ENCODE measurements around the gene PDE4D.

The PDE4D gene

DNA sequence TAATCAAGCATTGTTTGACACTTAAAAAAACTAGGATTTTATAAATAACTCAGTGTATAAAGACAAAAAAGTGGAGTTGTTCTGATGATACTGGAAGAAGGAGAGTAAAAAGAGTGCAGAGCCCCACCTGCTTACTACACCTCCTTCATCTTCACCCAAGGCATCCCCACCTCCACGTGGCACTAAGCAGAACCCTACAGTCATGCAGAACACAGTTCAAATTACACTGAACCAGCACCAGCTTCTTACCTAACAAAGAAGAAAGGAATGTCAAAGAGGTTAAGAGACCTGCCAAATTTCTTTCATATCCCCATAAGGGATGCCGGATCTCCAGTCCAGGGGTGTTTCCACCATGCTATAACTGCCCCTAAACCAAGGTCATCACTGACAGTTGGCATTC, 55.5 kb downstream of the PDE4D start:
- no peak for DNase-seq

DNA sequence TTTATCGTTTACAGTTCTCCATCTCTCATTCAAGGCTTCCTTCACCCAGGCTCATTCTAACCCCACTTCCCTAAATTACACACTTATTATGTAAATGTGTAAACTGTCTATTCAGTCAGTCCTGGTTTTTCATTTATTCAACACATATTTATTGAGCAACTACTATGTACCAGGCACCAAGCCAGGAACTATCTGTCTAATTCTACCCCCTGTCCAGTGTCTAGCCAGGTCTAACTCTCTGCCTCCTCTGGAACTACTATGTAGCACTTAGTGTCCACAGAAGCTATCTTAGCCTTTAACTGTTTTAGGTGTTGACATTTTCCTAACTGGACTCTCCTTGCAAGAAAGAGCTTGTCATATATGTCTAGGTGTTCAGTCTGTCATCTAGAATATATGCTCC, 56.5 kb downstream of the PDE4D start:
- no peak for DNase-seq

DNA sequence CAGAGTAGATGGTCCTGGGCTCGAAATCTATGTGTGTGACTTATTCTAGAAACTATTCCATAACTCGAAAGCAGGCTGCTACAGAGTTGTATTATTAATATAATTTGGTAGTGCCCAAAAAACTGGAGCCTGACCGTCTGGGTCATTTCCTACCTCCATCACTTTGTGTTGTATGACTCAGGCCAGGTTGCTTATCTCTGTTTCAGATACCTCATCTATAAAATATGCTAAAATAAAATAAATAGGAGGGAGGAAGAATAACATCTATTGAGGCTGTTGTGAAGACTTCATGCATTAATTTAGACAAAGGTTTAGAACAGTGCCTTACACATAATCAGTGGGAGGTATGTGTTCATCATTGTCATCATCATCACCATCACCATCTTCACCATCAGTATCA, 57.7 kb downstream of the PDE4D start:
- DNase-seq: no peak

GRCh38 chr5:59833448-59833847, 60.1 kb downstream of the PDE4D start:
- DNase-seq: no peak

DNA sequence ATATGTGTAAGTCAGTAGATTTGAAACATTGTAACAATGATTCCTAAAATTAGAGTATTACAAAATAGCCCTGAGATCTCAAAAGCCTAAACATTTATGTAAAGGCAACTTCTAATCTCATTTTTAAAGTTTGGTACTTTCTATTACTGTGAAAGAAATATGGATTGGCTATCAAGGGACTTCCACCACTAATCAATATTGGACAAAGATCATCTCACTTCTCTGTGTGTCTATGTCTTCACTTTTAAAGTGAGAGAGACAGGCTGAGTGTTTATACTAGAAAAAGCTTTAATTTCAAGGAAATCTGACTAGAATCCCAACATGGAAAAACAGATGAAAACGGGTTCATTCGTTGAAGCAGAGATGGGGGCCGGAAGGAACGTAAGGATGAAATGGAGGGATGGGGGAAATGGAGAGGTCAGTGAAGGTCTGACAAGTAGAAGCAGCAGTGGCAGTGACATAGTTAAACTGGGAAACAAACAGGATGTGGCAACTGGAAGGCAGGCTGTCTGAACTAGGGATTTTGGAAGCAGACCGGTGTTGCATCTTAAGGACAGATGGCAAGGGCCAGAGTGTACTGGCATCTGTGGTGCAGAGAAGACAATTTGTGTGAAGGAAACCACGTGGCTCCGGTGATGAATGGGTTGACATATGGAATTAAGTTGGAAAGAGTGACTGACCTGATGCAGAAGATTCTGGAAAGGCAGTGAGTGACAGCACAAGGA, 60.8 kb downstream of the PDE4D start:
- DNase-seq: no peak

GRCh38 chr5:59831326-59832010, 62.1 kb downstream of the PDE4D start:
- DNase-seq: no peak

DNA sequence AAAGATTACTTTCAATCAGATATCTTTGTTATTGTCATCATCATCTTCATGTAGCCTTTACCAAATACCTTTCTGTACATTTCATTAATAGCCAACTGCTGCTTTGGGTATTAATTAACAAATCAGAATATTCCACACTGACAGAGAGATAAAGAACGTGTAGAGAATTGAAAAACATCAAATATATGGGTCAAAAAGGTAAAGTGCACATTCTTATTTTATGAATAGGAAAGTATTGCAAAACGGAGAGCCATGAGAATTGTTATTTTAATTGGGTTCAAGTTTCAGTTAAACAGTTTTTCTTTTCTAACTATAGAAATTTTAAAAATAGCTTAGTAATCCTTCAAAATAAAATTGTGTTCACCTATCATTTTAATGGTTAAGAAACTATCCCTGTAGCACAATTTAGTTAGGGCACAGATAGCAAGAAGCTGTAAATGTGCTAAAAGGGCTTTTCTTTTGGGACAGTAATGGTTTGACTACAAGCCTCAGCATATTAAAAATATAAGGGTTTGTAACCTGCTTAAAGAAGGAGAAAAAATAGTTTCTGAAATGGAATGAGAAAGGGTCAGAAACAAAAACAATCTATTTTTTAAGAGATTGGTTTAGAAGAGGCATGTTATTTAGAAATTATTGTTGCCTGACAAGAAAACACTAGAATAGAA, 62.9 kb downstream of the PDE4D start:
- DNase-seq: no peak

- no peak for DNase-seq
Observed at GRCh38 chr5:59829922-59830321, 63.6 kb downstream of the PDE4D start.

GRCh38 chr5:59829386-59829785, 64.1 kb downstream of the PDE4D start:
- DNase-seq: no peak

- no peak for DNase-seq
Observed at GRCh38 chr5:59828623-59829022, 64.9 kb downstream of the PDE4D start.

DNA sequence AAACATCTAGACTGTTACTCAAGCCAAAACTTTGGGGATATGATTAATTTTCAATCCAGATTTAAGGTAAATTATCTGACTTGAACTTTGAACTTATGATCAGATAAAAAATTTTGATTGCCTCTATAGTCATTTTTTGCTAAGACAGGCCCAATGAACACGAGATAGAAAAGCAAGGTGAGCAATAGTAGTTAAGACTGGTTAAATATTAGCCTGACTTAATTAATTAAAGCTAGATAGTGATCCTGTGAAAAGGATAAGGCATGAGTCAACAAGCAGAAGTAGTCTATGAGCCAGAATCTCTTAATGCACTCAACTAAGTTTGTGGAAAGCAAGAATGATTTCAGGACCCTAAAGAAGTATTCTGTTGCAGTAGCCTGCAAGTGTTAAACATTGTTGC, 66.5 kb downstream of the PDE4D start:
- no peak for DNase-seq

GRCh38 chr5:59823420-59823819, 70.1 kb downstream of the PDE4D start:
- DNase-seq: no peak

GRCh38 chr5:59819806-59820205, 73.7 kb downstream of the PDE4D start:
- no peak for DNase-seq

GRCh38 chr5:59817536-59817935, 76.0 kb downstream of the PDE4D start:
- DNase-seq: no peak

- no peak for DNase-seq
Observed at GRCh38 chr5:59816654-59817300, 76.7 kb downstream of the PDE4D start.

GRCh38 chr5:59814537-59814872, 79.0 kb downstream of the PDE4D start:
- DNase-seq: no peak

DNA sequence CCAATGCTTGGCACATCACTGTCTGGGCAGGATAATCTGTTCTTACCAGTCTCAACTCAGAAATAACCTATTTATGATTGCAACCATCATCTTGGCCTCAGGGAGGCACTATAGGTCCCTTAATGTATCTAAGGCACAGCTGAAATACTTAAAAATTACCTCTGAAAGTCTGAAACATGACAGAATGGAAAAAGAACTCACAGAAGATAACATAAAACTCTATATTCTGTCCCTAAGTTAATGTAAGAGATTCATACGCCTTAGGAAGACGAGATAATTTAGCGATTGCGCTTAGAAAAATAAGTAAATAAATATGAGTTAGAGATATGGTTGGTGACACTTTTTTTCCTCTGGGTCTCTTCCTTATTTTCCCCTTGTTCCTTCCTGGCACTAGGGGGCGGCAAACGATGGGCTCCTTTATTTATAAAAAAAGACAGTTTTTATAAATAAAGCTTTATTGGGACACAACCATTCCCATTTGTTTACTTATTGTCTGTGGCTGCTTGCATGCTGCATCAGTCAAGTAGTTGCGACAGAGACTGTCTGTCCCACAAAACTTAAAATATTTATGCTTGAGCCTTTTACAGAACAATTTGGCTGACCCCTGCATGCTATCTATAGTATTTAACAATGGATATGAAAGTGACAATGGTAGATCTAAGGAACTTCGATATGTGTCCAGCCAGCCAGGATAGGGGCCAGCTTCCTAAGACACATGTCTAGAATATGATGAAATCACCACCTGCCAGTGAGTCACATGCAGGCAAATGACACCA, 79.6 kb downstream of the PDE4D start:
- DNase-seq: no peak

GRCh38 chr5:59810041-59810440, 83.5 kb downstream of the PDE4D start:
- DNase-seq: peak; percentile 61

GRCh38 chr5:59807806-59808205, 85.7 kb downstream of the PDE4D start:
- DNase-seq: no peak

GRCh38 chr5:59800347-59800893, 93.1 kb downstream of the PDE4D start:
- DNase-seq: no peak

DNA sequence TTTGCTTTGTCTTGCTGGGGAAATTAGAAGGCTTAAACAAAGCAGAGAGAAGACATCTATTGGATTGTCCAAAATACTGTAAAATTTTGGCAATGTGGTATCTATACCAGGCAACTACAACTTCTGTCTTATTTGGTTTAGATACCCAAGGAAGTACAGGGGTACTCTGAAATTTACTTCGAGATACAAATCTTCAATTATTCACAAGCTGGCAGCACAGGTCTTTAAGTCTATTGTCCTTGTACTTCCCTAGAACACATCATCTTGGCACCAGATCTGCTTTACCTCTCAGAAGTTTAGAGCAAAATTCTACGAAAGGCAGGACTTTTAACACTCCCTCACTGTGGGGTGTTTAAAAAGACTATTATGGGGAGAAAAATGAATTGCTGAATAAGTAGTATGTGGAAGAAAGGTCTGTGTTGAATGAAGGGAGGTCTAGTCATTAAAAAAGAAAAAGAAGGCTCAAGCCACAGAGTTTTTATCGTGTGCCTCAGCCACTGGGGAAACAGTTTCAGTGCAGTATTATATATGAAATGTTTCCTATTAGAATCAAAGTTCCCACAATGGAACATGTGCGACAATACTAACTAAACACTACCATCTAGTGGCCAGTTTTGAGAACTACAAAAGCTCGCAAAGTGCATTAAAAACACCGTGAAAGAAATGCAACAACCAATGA, 93.7 kb downstream of the PDE4D start:
- no peak for DNase-seq
